NCI-H748 (cell line): ENCODE data around the gene COP1.
"Not testable (repeated sequence)": the region's sequence is repeated elsewhere in the genome, so short reads cannot be mapped to it uniquely, and the experiment has no call there.

Experiments used
- DNase-seq: peaks from one replicate; lab custom pipeline; 2025; ENCODE audit not compliant: unreplicated experiment; lab: John Stamatoyannopoulos, UW

Gene COP1

DNA sequence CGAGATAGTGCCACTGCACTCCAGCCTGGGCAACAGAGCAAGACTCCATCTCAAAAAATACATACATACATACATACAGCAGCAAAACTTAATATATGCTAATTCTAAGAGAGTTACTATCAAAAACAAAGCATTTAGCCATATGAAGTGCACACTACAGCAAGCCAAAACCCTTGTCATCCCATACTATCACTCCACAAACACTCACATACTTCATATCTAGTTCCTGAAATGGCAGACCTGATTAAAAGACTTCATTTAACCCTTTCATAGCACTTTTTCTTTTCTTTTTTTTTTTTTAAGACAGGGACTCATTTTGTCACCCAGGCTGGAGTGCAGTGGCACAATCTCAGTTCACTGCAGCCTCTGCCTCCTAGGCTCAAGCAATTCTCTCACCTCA, 65.6 kb downstream of the COP1 start:
- DNase-seq: no peak

DNA sequence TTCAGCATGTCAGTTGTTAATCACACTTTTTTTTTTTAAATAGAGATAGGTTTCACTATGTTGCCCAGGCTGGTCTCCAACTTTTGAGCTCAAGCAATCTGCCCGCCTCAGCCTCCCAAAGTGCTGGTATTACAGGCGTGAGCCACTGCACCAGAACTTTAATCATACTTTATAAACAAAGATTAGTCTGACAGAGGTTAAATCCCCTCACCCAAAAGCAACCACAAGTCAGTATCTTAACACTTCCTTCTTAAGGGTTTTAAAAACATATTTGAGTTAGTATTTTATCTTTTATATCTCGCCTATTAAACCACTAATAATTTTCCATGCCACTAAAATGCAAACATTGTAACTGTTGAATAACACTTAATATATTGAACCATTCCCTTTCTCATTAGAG, 70.2 kb downstream of the COP1 start:
- no peak for DNase-seq

DNA sequence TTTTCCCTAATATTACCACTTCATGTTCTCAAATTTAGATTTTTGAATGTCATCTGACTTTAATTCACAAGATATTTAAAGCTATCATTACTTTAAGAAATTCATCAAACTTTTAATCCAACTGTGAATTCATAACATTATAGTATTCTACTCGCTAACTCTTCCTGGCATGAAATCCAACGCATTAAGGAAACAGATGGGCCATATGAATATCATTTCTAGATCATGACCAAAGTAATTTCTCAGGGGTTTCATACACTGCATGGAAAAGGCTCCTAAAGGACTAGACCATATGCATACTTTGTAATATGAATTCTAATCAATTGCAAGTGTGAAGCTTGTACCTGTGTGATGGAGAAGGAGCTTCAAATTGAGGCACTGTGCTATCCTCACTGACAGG, 72.4 kb downstream of the COP1 start:
- no peak for DNase-seq

DNA sequence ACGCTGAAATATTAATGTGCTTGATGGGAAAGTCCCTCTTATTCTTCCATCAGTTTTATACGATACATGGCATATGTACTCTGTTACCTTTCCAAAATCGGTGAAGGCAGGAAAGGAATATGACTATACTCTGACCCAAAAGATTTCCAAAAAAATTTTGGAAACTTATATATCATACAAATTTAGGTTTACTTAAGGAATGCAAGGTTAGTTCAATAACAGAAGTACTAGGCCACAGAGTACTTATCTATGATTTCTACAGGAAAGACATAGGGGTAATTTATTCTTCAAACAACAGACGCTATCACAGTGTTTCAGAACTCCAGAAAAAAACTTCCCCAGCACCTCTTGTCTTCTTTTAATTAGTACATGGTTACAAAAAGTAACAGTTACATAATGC, 84.8 kb downstream of the COP1 start:
- no peak for DNase-seq

DNA sequence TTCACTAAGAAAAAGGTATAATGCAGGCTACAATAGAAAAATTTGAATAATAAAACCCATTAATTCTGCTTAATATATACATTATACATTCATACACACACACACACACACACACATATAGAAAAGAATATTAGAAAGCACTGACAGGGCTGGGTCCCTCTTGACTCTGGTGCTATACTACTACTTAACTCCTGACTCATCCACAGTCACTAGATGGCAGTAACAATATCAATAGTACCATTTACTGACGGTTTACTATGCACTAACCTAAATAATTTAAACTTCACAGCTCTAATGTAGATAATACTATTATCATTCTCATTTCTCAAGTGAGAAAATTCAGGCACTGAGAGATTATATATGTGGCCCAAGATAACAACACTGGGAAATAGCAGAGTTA, 87.5 kb downstream of the COP1 start:
- no peak for DNase-seq

DNA sequence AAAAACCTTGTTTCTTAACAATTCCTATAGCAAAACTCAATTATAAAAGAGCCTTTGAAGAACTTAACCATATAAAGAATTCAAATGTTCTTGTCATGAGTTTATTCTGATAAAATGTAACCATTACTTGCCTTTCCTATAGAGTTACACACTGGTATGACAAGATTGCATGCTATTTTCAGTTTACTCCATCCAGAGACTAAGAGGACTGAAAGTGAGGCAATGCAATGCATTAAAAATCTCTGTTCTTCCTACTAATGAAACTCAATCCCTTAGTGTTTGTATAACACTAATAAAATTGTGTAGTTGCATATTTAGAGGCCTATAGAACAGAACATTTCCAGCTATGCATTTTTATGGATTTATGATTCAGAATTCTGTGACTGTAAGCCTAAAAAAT, 88.1 kb downstream of the COP1 start:
- DNase-seq: no peak

DNA sequence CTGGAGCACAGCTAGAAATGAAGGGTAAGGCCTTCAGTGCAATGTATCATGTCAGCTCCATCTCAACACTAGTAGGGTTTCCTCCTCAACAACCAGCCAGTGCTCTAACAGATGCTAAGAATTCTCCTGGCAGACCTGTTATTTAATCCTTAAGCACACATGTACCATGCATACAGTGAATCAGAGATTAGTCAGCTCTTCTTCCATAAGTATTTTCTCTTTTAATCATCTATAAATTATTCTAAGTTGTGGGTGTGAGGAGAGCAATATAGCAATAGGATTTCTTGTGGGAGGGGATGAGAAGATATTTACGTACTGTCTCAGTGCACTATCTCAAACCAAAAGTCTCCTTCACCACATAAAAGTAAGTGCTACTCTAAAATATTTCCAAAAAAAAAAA, 95.3 kb downstream of the COP1 start:
- no peak for DNase-seq

DNA sequence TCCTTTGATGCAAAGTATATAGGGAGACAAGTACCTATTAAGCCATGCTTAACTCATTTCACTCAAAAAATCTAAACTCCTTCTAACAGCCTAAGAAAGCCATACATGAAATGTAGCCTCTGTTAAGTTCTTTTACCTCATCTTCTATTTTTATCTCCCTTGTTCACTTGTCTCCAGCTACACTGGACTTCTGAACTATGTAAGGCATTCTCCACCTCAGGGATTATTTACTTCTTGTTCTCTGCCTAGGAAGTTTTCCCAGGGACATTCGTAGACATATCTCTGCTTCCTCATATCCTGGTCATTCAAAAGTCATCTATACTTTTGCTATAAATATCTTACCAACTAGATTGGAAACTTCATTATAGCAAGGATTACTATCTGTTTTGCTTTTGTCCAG, 96.9 kb downstream of the COP1 start:
- no peak for DNase-seq

DNA sequence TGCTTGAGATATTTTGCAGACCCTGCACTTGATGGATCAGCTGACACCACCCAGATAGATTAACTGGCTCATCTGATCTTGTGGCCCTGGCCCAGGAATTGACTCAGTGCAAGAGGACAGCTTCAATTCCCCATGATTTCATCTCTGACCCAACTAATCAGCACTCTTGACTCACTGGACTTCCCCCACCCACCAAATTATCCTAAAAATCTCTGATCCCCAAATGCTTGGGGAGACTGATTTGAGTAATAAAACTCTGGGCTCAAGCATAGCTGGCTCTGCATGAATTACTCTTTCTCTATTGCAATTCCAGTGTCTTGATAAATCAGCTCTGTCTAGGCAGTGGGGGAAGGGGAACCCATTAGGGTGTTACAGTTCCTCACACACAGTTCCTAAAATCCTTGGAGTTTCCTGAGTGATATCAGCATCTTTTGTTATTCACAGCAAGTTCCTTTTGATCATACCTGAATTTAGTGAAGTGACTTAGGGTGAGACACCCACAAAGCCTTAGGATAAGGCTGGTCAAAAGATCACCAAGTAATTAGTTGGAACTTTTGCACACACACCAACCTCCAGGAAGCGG, 104.2 kb downstream of the COP1 start:
- DNase-seq: no peak

DNA sequence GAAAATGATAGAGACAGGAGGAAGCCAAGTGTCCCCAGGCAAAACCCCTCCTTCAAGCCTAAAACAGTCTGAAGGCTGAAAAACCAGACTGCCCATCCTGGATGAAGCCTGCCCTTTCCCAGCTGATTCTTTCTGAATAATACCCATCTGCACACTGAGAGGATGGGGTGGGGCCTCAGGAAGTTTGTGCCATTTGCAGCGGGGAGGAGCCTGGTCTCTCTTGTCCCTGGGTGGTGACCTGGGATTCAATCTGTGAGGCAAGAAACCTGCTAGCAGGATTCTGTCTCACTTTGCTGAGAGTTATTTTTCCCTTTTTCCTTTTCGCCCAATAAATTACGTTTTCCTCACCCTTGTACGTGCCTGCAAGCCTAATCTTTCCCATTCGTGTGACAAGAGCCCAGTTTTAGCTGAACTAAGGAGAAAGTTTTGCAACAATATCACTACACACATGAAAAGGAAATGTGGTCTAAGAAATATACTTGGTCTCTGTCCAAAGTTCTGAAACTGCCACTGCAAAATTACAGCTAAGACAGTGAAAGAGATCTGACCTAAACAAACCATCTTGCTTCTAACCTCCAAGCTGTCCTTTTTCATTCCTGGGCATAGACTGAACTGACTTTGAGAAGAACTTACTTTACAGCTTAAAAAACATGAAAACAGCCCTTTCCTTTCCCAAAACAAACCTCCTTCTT, 105.0 kb downstream of the COP1 start:
- no peak for DNase-seq

DNA sequence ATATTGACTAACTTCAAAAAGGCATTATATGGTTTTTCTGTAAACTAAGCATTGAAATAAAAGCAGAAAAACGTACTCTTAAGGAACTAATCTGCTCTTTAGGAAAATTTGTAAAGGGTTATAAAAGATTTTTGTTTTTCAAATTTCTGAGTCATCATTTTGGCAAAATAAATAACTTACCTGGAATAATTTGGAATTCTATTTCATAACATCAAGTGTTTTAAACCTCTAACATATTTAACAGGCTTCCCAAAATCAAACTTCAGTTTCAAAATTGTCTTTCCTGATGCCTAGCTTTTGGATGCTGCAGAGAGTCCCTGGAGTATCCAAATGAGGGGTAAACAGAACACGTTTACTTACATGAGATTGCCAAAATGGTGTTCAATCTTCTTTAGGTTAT, 108.5 kb downstream of the COP1 start:
- no peak for DNase-seq

DNA sequence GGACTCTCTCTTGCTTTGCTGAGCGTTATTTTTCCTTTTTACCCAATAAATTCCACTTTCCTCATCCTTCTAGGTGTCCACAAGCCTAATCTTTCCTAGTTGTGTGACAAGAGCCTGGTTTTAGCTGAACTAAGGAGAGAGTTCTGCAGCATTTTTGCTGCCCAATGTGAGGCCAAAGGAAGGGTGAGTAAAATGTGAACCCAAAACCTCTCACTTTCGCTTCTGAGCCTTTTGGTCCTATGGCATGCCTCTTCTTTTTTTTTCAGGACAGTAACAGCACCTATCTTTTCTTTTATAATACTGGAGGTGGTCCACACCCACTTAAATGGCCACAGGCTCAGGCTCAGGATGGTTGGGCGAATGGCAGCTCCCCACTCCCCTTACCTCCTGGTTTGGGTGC, 111.1 kb downstream of the COP1 start:
- no peak for DNase-seq

DNA sequence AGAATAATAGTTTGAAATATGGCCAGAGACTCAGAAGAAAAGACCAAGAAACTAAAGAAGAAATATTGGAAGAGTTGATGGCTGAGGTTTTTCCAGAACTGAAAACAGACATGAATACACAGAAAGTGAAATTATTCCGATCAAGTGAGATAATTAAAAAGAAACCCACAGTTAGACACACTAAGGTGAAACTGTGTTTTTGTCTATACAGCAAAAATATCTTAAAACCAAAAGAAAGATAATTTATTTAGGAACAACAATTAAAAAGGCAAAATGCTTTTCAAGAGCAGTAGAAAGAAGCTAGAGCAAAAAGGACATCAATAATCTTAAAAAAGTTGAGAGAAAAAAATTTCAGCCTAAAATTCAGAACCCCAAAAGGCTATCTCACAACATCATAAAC, 116.3 kb downstream of the COP1 start:
- no peak for DNase-seq

DNA sequence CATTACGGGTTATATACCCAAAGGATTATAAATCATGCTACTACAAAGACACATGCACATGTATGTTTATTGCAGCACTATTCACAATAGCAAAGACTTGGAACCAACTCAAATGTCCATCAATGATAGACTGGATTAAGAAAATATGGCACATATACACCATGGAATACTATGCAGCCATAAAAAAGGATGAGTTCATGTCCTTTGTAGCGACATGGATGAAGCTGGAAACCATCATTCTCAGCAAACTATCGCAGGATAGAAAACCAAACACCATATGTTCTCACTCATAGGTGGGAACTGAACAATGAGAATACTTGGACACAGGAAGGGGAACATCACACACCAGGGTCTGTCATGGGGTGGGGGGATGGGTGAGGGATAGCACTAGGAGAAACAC, 119.3 kb downstream of the COP1 start:
- not testable (repeated sequence) for DNase-seq

DNA sequence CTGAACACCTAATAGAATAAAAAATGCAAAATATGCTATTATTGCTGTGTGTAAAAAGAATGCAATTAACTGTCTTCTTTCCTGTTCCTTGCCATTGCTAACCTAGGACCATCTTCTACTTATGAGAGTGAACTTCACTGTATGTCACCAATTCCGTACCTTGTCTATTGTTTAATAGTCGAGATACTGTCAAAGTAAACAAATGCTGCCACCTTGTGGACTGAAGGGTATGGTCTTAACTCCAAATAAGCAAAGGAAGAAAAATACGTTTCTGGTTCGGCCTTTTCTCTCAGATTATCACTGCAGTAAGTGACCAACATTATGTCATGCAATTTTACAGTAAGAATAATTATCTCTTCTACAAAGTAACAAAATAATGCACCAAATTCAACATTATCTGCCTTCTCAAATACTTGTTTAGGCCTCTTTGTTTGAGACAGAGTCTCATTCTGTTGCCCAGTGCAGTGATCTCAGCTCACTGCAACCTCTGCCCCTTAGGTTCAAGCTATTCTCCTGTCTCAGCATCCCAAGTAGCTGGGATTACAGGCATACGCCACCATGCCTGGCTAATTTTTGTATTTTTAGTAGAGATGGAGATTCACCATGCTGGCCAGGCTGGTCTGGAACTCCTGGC, 133.4 kb downstream of the COP1 start:
- DNase-seq: peak; percentile 71

DNA sequence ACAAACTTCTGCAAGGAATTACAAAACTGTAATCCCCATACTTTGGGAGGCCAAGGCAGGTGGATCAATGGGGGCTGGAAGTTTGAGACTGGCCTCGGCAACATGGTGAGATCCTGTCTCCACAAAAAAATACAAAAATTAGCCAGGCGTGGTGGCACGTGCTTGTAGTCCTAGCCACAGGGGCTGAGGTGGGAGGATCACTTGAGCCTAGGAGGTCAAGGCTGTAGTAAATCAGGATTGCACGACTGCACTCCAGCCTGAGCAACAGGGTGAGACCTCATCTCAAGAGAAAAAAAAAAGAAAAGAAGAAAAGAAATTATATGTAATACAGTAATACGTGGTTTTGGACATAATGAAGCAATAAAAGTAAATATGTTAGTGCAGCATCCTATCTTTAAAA, 138.2 kb downstream of the COP1 start:
- no peak for DNase-seq

DNA sequence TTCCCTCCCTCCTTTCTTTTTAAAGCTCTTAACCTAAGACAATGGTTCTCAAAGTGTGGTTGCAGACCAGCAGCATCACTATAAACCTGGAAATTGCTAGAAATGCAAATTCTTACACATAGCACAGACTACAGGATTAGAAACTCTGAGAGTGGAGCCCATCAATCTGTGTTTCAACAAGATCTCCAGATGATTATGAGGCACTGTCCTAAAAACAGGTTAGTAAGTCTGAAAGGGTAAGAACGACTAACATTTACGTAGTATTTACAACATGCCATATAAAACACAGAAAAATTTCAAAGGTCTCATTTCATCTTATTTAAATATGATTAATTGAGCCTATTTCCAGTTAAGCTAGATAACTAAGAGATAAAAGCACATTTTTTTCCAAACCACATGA, 138.8 kb downstream of the COP1 start:
- no peak for DNase-seq

DNA sequence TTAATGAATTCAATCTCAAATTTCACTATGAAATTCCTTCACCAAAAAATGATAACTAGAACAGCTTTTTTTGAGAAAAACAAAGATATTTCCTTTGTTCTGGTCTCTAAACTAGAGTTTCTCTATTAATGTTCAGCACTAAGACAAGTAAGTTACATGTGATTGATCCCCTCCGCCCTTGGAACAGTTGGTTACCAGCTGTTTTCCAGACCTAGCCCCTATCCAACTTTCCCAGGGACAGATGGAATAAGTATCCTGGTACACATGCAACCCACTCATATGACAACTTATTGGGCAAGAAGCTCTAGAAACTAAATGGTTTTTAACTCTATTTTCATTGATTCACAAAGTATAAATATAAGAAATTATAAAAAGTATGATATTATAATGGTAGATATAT, 140.4 kb downstream of the COP1 start:
- DNase-seq: no peak

DNA sequence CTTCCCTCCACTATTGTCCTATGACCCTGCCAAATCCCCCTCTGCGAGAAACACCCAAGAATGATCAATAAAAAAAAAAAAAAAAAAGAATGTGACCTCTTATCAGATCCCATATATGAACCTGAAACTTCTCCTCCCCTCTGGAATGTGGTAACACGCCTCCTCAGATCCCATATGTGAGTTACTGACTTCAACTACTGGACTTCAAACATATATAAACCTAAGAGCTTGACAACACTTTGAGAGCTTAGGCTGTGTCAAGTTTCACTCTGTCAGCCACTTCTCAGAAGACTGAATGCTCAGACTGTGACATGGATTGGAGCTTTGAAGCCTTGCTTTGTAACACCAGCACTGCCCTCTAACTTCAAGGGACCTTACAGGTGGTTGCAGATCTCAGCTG, 148.4 kb downstream of the COP1 start:
- peak; percentile 2 for DNase-seq

DNA sequence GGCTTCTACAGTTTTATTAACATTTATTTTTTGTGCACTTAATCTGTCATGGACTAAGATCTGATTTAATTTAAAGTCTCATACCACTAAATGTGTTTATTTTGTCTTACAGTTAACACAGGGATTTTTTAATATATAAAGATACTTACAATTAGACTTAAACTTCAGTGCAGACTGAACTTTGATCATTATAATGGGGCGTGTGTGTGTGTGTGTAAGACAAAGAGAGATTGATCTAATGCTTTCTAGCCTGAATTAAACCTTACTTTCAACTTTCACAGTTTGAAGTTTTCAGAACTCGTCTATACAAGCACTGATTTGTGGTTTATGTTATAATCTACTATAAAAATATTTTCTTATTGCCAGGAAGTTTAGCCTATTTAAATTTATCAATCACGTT, 150.8 kb downstream of the COP1 start:
- DNase-seq: no peak

DNA sequence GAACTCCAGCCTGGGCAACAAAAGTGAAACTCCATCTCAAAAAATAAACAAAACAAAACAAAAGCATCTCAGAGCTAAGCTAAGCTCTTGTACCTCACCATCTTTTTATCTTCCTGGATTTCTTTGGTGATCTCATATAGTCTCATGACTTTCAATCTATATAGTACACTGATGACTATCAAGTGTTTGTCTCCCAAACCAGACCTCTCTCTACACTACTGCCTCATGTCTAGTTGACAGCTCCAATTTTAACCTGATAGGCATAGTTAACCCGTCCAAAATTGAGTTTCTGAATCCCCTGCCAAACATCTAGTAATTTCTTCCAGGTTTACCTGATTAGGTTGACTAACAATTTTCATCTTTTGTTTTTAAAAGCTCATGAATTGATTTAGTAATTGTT, 151.7 kb downstream of the COP1 start:
- DNase-seq: no peak

DNA sequence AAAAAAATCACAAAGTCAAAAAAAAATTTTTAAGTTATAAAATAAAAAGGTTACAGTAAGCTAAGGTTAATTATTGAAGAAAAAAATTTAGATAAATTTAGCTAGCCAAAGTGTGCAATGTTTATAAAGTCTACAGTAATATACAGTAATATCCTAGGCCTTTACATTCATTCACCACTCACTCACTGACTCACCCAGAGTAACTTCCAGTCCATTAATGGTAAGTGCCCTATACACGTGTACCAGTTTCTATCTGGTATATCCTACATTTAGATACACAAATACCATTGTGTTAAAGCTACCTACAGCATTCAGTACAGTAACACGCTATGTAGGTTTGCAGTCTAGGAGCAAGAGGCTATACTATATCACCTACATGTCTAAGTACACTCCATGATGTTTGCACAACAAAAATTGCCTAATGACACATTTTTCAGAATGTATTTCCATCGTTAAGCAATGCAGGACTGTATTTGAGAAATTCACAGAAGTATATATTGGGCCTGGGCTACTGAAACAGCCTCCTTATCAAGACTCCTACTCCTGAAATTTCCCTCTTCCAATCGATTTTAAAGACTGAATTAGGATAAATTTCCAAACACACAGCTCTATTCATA, 155.1 kb downstream of the COP1 start:
- DNase-seq: no peak
